ENCODE results near the gene AKR1C3.

DNA sequence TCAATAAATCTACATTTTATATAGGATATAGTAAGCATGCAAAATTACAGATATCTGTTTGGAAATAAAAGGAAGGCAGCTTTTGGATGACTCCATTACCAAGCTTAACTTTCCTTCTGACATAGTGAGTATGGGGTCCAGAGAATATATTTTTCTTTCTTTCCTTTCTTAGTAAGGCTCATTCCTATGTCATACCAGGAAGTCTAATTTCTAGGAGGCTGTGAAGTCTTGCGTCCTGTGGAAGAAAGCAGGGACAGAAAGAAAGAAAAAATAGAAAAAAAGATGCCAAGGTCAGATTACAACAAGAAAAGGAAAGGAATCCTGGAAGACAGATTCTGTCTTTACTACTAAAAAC, 54.4 kb downstream of the AKR1C3 start:
- TF ChIP-seq, protein P1, sequence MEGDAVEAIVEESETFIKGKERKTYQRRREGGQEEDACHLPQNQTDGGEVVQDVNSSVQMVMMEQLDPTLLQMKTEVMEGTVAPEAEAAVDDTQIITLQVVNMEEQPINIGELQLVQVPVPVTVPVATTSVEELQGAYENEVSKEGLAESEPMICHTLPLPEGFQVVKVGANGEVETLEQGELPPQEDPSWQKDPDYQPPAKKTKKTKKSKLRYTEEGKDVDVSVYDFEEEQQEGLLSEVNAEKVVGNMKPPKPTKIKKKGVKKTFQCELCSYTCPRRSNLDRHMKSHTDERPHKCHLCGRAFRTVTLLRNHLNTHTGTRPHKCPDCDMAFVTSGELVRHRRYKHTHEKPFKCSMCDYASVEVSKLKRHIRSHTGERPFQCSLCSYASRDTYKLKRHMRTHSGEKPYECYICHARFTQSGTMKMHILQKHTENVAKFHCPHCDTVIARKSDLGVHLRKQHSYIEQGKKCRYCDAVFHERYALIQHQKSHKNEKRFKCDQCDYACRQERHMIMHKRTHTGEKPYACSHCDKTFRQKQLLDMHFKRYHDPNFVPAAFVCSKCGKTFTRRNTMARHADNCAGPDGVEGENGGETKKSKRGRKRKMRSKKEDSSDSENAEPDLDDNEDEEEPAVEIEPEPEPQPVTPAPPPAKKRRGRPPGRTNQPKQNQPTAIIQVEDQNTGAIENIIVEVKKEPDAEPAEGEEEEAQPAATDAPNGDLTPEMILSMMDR (IDR thresholded peaks at IDR 0.05) = no peak
- TF ChIP-seq POLR2A (IDR thresholded peaks at IDR 0.05) (no peak), POLR2AphosphoS5 (IDR thresholded peaks at IDR 0.05; ENCODE audit: insufficient read depth in 1 of 2, low read depth in 1 of 2) (no peak)
